ENCODE results near the gene SEBOX.
A peak's percentile ranks its signal among the peaks of the same experiment; 100 is the strongest.

Gene SEBOX

GRCh38 chr17:28394337-28395116 is 29.5 kb upstream of the SEBOX start:
- no peak for DNase-seq (ENCODE audit: low read depth in 2 of 2)

GRCh38 chr17:28392491-28392890 is 27.5 kb upstream of the SEBOX start:
- no peak for DNase-seq (ENCODE audit: low read depth in 2 of 2)

GRCh38 chr17:28391401-28391800 is 26.4 kb upstream of the SEBOX start:
- no peak for DNase-seq (ENCODE audit: low read depth in 2 of 2)

- DNase-seq (ENCODE audit: low read depth in 2 of 2): no peak
These were observed 26.0 kb upstream of the SEBOX start for GRCh38 chr17:28390984-28391383.

GRCh38 chr17:28390563-28390962 is 25.6 kb upstream of the SEBOX start:
- DNase-seq (ENCODE audit: low read depth in 2 of 2): no peak

- no peak for DNase-seq (ENCODE audit: low read depth in 2 of 2)
These were observed 25.1 kb upstream of the SEBOX start for GRCh38 chr17:28390141-28390540.

GRCh38 chr17:28388106-28388505 is 23.1 kb upstream of the SEBOX start:
- DNase-seq (ENCODE audit: low read depth in 2 of 2): no peak

- no peak for DNase-seq (ENCODE audit: low read depth in 2 of 2)
These were observed 21.4 kb upstream of the SEBOX start for GRCh38 chr17:28386391-28386790.

- no peak for DNase-seq (ENCODE audit: low read depth in 2 of 2)
These were observed 20.4 kb upstream of the SEBOX start for GRCh38 chr17:28385406-28385805.

GRCh38 chr17:28385037-28385400 is 20.0 kb upstream of the SEBOX start:
- DNase-seq (ENCODE audit: low read depth in 2 of 2): no peak

GRCh38 chr17:28384281-28385036 is 19.5 kb upstream of the SEBOX start:
- DNase-seq (ENCODE audit: low read depth in 2 of 2): peak; percentile 51 to 57

GRCh38 chr17:28381141-28381825 is 16.3 kb upstream of the SEBOX start:
- DNase-seq (ENCODE audit: low read depth in 2 of 2): no peak

- no peak for DNase-seq (ENCODE audit: low read depth in 2 of 2)
These were observed 15.1 kb upstream of the SEBOX start for GRCh38 chr17:28379814-28380801.

- no peak for DNase-seq (ENCODE audit: low read depth in 2 of 2)
These were observed 7.9 kb upstream of the SEBOX start for GRCh38 chr17:28372945-28373274.

GRCh38 chr17:28372203-28372944 is 7.4 kb upstream of the SEBOX start:
- peak; percentile 26 to 32 for DNase-seq (ENCODE audit: low read depth in 2 of 2)

GRCh38 chr17:28371245-28372202 is 6.5 kb upstream of the SEBOX start, which contains the start of gene SARM1:
TSS of gene SARM1 (plus strand) at chr17:28371694. CDS start at chr17:28372033, 339 bp downstream.
- DNase-seq (ENCODE audit: low read depth in 2 of 2): peak; percentile 80 to 89

GRCh38 chr17:28370744-28371103 is 5.7 kb upstream of the SEBOX start:
- no peak for DNase-seq (ENCODE audit: low read depth in 2 of 2)

GRCh38 chr17:28370035-28370743 is 5.2 kb upstream of the SEBOX start, which contains the start of gene VTN:
TSS of gene VTN (minus strand) at chr17:28370307. CDS start at chr17:28370203, 104 bp downstream.
- no peak for DNase-seq (ENCODE audit: low read depth in 2 of 2)

- no peak for DNase-seq (ENCODE audit: low read depth in 2 of 2)
These were observed 4.7 kb upstream of the SEBOX start for GRCh38 chr17:28369684-28370034.

Measured in stimulated activated CD4-positive, alpha-beta T cell treated with anti-CD3 and anti-CD28 coated beads, Interleukin-4, amount 100 ng/mL, for 48 hours (primary cell).